MM.1S (cell line): ENCODE results near the gene CCDC148.

Experiments used
- DNase-seq: peaks from one replicate; pipeline ENCODE4 v3.0.0-alpha.2; 2015
- H2AFZ ChIP-seq: fragments of 300-600 bp; sonication (generic); 2 replicates; pipeline ENCODE4 v1.6.0; 2016; ENCODE audit warnings: antibody characterized with exemption, low read length
- H3F3A ChIP-seq: fragments of 300-600 bp; sonication (generic); 2 replicates; pipeline ENCODE4 v1.6.1; 2016; ENCODE audit warnings: mild to moderate bottlenecking, antibody characterized with exemption, low read length, moderate library complexity, mixed read lengths; ENCODE audit not compliant: insufficient read depth
- H3K27ac ChIP-seq: fragments of 300-600 bp; sonication (generic); 2 replicates; pipeline ENCODE4 v1.5.1; 2016; ENCODE audit warnings: mild to moderate bottlenecking, low read length
- H3K27me3 ChIP-seq: fragments of 300-600 bp; sonication (generic); replicated peaks from 2 replicates; pipeline ENCODE4 v1.6.0; 2016; ENCODE audit warnings: low read length; ENCODE audit not compliant: insufficient read depth
- H3K36me3 ChIP-seq: fragments of 300-600 bp; sonication (generic); replicated peaks from 2 replicates; pipeline ENCODE4 v1.6.1; 2016; ENCODE audit warnings: mild to moderate bottlenecking, low read length, mixed read lengths; ENCODE audit not compliant: insufficient read depth
- H3K4me1 ChIP-seq: fragments of 300-600 bp; sonication (generic); 2 replicates; pipeline ENCODE4 v1.6.1; 2016; ENCODE audit warnings: low read length, mixed read lengths
- H3K4me2 ChIP-seq: fragments of 300-600 bp; sonication (generic); 2 replicates; pipeline ENCODE4 v1.6.0; 2016; ENCODE audit warnings: low read depth, low read length
- H3K4me3 ChIP-seq: fragments of 300-600 bp; sonication (generic); 2 replicates; pipeline ENCODE4 v1.5.1; 2016; ENCODE audit warnings: low read length, mixed read lengths
- H3K79me2 ChIP-seq: fragments of 300-600 bp; sonication (generic); 2 replicates; pipeline ENCODE4 v1.6.1; 2016; ENCODE audit warnings: mixed run types, low read length, mixed read lengths
- H3K9ac ChIP-seq: fragments of 300-600 bp; sonication (generic); 2 replicates; pipeline ENCODE4 v1.6.1; 2016; ENCODE audit warnings: low read length, mixed read lengths
- H3K9me2 ChIP-seq: fragments of 300-600 bp; sonication (generic); replicated peaks from 2 replicates; pipeline ENCODE4 v1.6.1; 2016; ENCODE audit warnings: mild to moderate bottlenecking, low read length, mixed read lengths; ENCODE audit not compliant: insufficient read depth
- H3K9me3 ChIP-seq: fragments of 300-600 bp; sonication (generic); replicated peaks from 2 replicates; pipeline ENCODE4 v1.6.1; 2016; ENCODE audit warnings: mild to moderate bottlenecking, low read length, mixed read lengths; ENCODE audit not compliant: insufficient read depth
- H4K20me1 ChIP-seq: fragments of 300-600 bp; sonication (generic); 2 replicates; pipeline ENCODE4 v1.6.1; 2016; ENCODE audit warnings: mild to moderate bottlenecking, low read length, moderate library complexity, mixed read lengths; ENCODE audit not compliant: insufficient read depth
- CTCF ChIP-seq: fragments of 300-600 bp; sonication (generic); IDR thresholded peaks from 2 replicates; pipeline ENCODE4 v1.5.1; 2016; ENCODE audit warnings: antibody characterized with exemption, low read length, mixed read lengths
- EZH2 ChIP-seq: fragments of 300-600 bp; sonication (generic); optimal IDR thresholded peaks from 2 replicates; pipeline ENCODE3; 2017; ENCODE audit warnings: low read depth, mild to moderate bottlenecking, antibody characterized with exemption, low read length, mixed read lengths
- EZH2phosphoT487 ChIP-seq: fragments of 300-600 bp; sonication (generic); IDR thresholded peaks from 2 replicates; pipeline ENCODE4 v1.6.1; 2018; ENCODE audit warnings: antibody characterized with exemption, low read length

CCDC148 gene

GRCh38 chr2:158456309-158457066, at the start of gene CCDC148, which contains the start of gene PKP4:
Gene CCDC148, minus strand, starts transcription at chr2:158456753. Its CDS starts 314 bp downstream, at chr2:158456439.
Gene PKP4, plus strand, starts transcription at chr2:158456952. Its CDS starts 76,233 bp downstream, at chr2:158533185.
- no peaks in the 10 kb centered on the region for H3K9me2 ChIP-seq
- peak within 1 kb of the TSS; percentile 77 for H3K9ac ChIP-seq
- H3K79me2 ChIP-seq: peaks cover 41% of the 10 kb centered on the region
- H2AFZ ChIP-seq: peak within 1 kb of the TSS; percentile 87
- H4K20me1 ChIP-seq: no peaks in the 10 kb centered on the region
- peaks cover 15% of the 10 kb centered on the region for H3F3A ChIP-seq
- peak within 1 kb of the TSS; percentile 84 for H3K4me3 ChIP-seq
- peaks cover 18% of the 10 kb centered on the region for H3K4me1 ChIP-seq
- no peaks in the 10 kb centered on the region for H3K9me3 ChIP-seq
- peak within 1 kb of the TSS; percentile 89 for H3K4me2 ChIP-seq
- peak; percentile 94 for DNase-seq
- no peaks in the 10 kb centered on the region for H3K36me3 ChIP-seq
- no peak for TF ChIP-seq EZH2phosphoT487
- TF ChIP-seq CTCF: no peak
- no peak for TF ChIP-seq EZH2
- peak within 1 kb of the TSS; percentile 79 for H3K27ac ChIP-seq
- no peaks in the 10 kb centered on the region for H3K27me3 ChIP-seq

- Histone ChIP-seq H3K27me3 (no peaks in the 10 kb centered on the region), H3K9ac (no peak overlapping the region), H3K4me3 (no peak overlapping the region), H3K27ac (no peak overlapping the region), H3K9me2 (no peaks in the 10 kb centered on the region), H2AFZ (no peak overlapping the region), H3K79me2 (peaks cover 53% of the 10 kb centered on the region), H3K4me2 (no peak overlapping the region), H4K20me1 (no peaks in the 10 kb centered on the region), H3F3A (no peaks in the 10 kb centered on the region), H3K36me3 (no peaks in the 10 kb centered on the region), H3K9me3 (no peaks in the 10 kb centered on the region), H3K4me1 (no peaks in the 10 kb centered on the region)
- no peak for TF ChIP-seq EZH2
- DNase-seq: no peak
These were observed 48.9 kb upstream of the CCDC148 start for GRCh38 chr2:158505448-158505934.

GRCh38 chr2:158504088-158504487, 47.5 kb upstream of the CCDC148 start:
- no peaks in the 10 kb centered on the region for H3K4me1 ChIP-seq
- no peak overlapping the region for H3K9ac ChIP-seq
- H3K9me2 ChIP-seq: no peaks in the 10 kb centered on the region
- no peaks in the 10 kb centered on the region for H3K36me3 ChIP-seq
- H3K79me2 ChIP-seq: peaks cover 45% of the 10 kb centered on the region
- H3K27ac ChIP-seq: no peak overlapping the region
- no peaks in the 10 kb centered on the region for H3F3A ChIP-seq
- no peaks in the 10 kb centered on the region for H3K27me3 ChIP-seq
- no peak for DNase-seq
- no peaks in the 10 kb centered on the region for H4K20me1 ChIP-seq
- no peak overlapping the region for H2AFZ ChIP-seq
- H3K9me3 ChIP-seq: no peaks in the 10 kb centered on the region
- no peak overlapping the region for H3K4me3 ChIP-seq
- TF ChIP-seq CTCF (no peak), EZH2phosphoT487 (no peak), EZH2 (no peak)
- H3K4me2 ChIP-seq: no peak overlapping the region

GRCh38 chr2:158502974-158503373, 46.4 kb upstream of the CCDC148 start:
- H3K4me2 ChIP-seq: no peak overlapping the region
- H3K79me2 ChIP-seq: peaks cover 42% of the 10 kb centered on the region
- TF ChIP-seq EZH2 (no peak), CTCF (no peak), EZH2phosphoT487 (no peak)
- H3K27me3 ChIP-seq: no peaks in the 10 kb centered on the region
- H4K20me1 ChIP-seq: no peaks in the 10 kb centered on the region
- DNase-seq: no peak
- no peak overlapping the region for H2AFZ ChIP-seq
- H3F3A ChIP-seq: no peaks in the 10 kb centered on the region
- no peaks in the 10 kb centered on the region for H3K36me3 ChIP-seq
- H3K4me1 ChIP-seq: no peaks in the 10 kb centered on the region
- H3K9me3 ChIP-seq: no peaks in the 10 kb centered on the region
- no peaks in the 10 kb centered on the region for H3K9me2 ChIP-seq
- H3K27ac ChIP-seq: no peak overlapping the region
- no peak overlapping the region for H3K9ac ChIP-seq
- no peak overlapping the region for H3K4me3 ChIP-seq
